Mucosa of stomach (tissue), 1 donor: ENCODE results near the gene CPTP.

Source experiments
- H3K27me3 ChIP-seq: one replicate; pipeline ENCODE4 v1.7.0; 2013; ENCODE audit warnings: mild to moderate bottlenecking, low read length; ENCODE audit not compliant: control insufficient read depth, insufficient read depth
- H3K36me3 ChIP-seq: one replicate; pipeline ENCODE4 v1.7.0; 2013; ENCODE audit warnings: low read length; ENCODE audit not compliant: control insufficient read depth, insufficient read depth
- H3K4me1 ChIP-seq: one replicate; pipeline ENCODE4 v1.7.0; 2013; ENCODE audit warnings: mild to moderate bottlenecking, low read length; ENCODE audit not compliant: control insufficient read depth, insufficient read depth
- H3K4me3 ChIP-seq: one replicate; pipeline ENCODE4 v1.7.0; 2013; ENCODE audit warnings: low read length
- H3K9ac ChIP-seq: one replicate; pipeline ENCODE4 v1.7.0; 2013; ENCODE audit warnings: mild to moderate bottlenecking, low read length, moderate library complexity
- H3K9me3 ChIP-seq: one replicate; pipeline ENCODE4 v1.7.0; 2013; ENCODE audit warnings: mild to moderate bottlenecking, low read length, moderate library complexity; ENCODE audit not compliant: control insufficient read depth
- donor health status: Pancreatic carcinoma.

CPTP gene

DNA sequence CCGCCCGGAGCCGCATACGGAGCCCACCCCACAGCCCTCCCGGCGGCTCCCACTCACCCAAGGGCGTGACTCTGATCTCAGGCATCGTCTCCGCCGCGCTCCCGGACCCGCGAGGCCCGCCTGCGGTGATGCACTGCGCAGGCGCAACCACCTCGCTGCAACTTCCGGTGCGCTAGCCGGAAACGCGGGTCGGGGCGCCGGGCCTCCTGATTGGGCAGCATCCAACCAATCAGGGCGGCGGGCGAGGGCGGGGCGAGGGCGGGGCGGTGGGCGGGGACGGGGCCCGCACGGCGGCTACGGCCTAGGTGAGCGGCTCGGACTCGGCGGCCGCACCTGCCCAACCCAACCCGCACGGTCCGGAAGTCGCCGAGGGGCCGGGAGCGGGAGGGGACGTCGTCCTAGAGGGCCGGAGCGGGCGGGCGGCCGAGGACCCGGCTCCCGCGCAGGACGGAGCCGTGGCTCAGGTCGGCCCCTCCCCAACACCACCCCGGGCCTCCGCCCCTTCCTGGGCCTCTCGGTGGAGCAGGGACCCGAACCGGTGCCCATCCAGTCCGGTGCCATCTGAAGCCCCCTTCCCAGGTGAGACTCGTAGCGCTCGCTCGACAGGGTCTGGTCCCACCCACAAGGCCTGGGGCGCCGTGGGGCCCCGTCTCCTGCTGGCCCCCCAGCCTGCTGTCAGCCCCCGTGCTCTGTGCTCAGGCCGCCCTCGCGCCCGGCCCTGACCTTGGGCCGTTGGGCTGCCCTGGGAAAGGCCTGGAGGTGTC, at the start of gene CPTP, which contains the start of gene INTS11:
Gene CPTP, plus strand, starts transcription at position 279 of the 764 bp plus-strand sequence. CDS start 2,109 bp downstream, outside the sequence.
Gene INTS11, minus strand, starts transcription at position 137 of the 764 bp plus-strand sequence. Its CDS starts 52 bp downstream, at position 85.
- H3K27me3 ChIP-seq, result no peaks in the 10 kb centered on the region
- peak within 1 kb of the TSS; percentile 71 for H3K4me3 ChIP-seq
- peaks cover 31% of the 10 kb centered on the region for H3K4me1 ChIP-seq
- H3K36me3 ChIP-seq, result no peaks in the 10 kb centered on the region
- peak within 1 kb of the TSS; percentile 84 for H3K9ac ChIP-seq
- H3K9me3 ChIP-seq, result no peaks in the 10 kb centered on the region

DNA sequence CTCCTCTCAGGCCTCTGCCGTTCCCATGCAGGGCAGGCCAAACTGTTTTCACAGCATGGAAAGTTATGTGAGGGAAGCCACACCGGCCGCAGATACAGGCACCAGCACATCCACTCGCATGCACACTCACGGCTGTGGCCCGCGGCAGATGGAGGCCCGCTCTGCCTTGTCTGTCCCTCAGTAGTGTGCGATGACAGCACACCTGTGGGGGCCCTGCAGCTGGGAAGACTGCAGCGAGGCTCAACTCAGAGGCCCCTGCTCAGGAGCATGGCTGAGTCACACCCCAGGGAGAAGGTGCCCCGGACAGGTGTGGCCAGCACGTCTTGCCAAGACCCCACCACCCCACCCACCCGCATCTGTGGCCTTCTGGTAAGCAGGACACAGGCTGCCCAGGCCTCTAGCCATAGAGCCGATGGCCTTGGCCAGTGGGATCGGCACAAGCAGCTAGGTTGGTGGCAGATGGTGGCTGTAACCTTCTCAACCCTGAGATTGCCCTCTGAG, 49.6 kb upstream of the CPTP start:
- no peaks in the 10 kb centered on the region for H3K27me3 ChIP-seq
- H3K4me3 ChIP-seq, result no peak overlapping the region
- H3K9ac ChIP-seq, result no peak overlapping the region
- H3K9me3 ChIP-seq, result no peaks in the 10 kb centered on the region
- H3K36me3 ChIP-seq, result no peaks in the 10 kb centered on the region
- H3K4me1 ChIP-seq, result peaks cover 31% of the 10 kb centered on the region

GRCh38 chr1:1275836-1276235, 48.8 kb upstream of the CPTP start:
- H3K4me3 ChIP-seq, result no peak overlapping the region
- no peaks in the 10 kb centered on the region for H3K27me3 ChIP-seq
- H3K36me3 ChIP-seq, result no peaks in the 10 kb centered on the region
- peaks cover 23% of the 10 kb centered on the region for H3K4me1 ChIP-seq
- no peak overlapping the region for H3K9ac ChIP-seq
- no peaks in the 10 kb centered on the region for H3K9me3 ChIP-seq

GRCh38 chr1:1278620-1279019, 46.0 kb upstream of the CPTP start:
- no peak overlapping the region for H3K9ac ChIP-seq
- H3K27me3 ChIP-seq, result no peaks in the 10 kb centered on the region
- H3K4me3 ChIP-seq, result no peak overlapping the region
- no peaks in the 10 kb centered on the region for H3K36me3 ChIP-seq
- H3K9me3 ChIP-seq, result no peaks in the 10 kb centered on the region
- H3K4me1 ChIP-seq, result peaks cover 31% of the 10 kb centered on the region

GRCh38 chr1:1279028-1279427, 45.6 kb upstream of the CPTP start:
- Histone ChIP-seq H3K9ac (no peak overlapping the region), H3K4me3 (no peak overlapping the region), H3K4me1 (peaks cover 33% of the 10 kb centered on the region), H3K36me3 (no peaks in the 10 kb centered on the region), H3K27me3 (no peaks in the 10 kb centered on the region), H3K9me3 (no peaks in the 10 kb centered on the region)

DNA sequence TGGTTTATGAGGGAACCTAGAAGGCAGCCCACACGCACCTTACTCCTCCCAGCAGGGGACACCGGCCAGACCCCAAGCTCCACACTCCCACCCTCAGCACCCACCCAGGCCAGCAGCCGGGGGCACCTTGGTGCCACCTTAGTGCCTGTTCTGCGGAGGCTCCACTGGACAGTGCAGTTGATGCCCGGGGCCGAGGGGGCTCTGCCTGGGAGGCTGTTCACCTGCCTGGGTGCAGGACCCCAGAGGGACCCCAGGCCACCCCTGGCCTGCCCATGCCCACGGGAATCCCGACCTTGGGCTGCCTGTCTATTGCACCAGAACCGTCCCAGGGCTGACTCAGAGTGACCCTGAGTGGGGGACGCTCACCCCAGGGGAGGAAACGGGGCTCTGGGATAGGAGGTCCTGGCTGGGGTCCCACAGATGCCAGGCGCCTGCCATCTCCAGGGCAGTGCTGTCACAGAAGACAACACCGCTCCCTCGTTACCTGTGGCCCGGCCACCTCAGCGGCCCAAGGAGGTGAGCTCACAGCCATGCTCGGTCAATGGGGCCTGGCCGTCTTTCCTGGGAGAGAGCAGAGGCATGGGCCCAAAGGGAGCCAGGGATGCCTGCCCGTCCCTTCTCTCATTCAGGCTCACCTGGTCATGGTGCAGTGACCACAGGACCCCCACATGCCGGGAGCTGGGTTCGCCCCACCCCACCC, 43.7 kb upstream of the CPTP start:
- peaks cover 5% of the 10 kb centered on the region for H3K27me3 ChIP-seq
- H3K4me3 ChIP-seq, result no peak overlapping the region
- H3K4me1 ChIP-seq, result peaks cover 32% of the 10 kb centered on the region
- H3K9ac ChIP-seq, result peak overlapping the region; percentile 13
- H3K9me3 ChIP-seq, result no peaks in the 10 kb centered on the region
- H3K36me3 ChIP-seq, result no peaks in the 10 kb centered on the region

- peaks cover 6% of the 10 kb centered on the region for H3K27me3 ChIP-seq
- no peak overlapping the region for H3K4me3 ChIP-seq
- peak overlapping the region; percentile 33 for H3K9ac ChIP-seq
- H3K9me3 ChIP-seq, result no peaks in the 10 kb centered on the region
- H3K36me3 ChIP-seq, result no peaks in the 10 kb centered on the region
- peaks cover 35% of the 10 kb centered on the region for H3K4me1 ChIP-seq
Observed at GRCh38 chr1:1281533-1282321, 42.9 kb upstream of the CPTP start.

- Histone ChIP-seq H3K4me3 (no peak overlapping the region), H3K9ac (no peak overlapping the region), H3K27me3 (peaks cover 13% of the 10 kb centered on the region), H3K9me3 (no peaks in the 10 kb centered on the region), H3K4me1 (peaks cover 35% of the 10 kb centered on the region), H3K36me3 (no peaks in the 10 kb centered on the region)
Observed at GRCh38 chr1:1282998-1283397, 41.6 kb upstream of the CPTP start.

DNA sequence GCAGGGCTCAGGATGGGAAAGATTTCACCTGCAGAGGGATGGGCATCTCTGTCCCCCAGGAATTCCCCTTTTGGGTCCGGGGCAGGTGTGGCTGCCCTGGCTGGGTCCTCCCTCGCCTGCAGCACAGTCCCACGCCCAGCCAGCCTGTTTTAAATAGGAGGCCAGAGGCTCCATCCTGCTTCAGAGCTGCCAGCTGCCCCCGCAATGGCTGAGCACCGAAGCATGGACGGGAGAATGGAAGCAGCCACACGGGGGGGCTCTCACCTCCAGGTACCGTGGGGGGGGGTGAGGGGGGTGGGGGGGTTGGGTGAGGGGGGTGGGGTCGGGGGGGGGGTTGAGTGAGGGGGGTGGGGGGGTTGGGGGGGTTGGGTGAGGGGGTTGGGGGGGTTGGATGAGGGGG, 40.8 kb upstream of the CPTP start:
- H3K4me3 ChIP-seq, result no peak overlapping the region

GRCh38 chr1:1284221-1285101, 40.1 kb upstream of the CPTP start:
- H3K9ac ChIP-seq, result no peak overlapping the region
- no peak overlapping the region for H3K4me3 ChIP-seq
- no peaks in the 10 kb centered on the region for H3K9me3 ChIP-seq
- peaks cover 13% of the 10 kb centered on the region for H3K27me3 ChIP-seq
- peaks cover 35% of the 10 kb centered on the region for H3K4me1 ChIP-seq
- H3K36me3 ChIP-seq, result no peaks in the 10 kb centered on the region

More for the DNA sequence above, 40.8 kb upstream of the CPTP start:
- H3K9me3 ChIP-seq, result no peaks in the 10 kb centered on the region
- H3K4me1 ChIP-seq, result peaks cover 35% of the 10 kb centered on the region
- peaks cover 13% of the 10 kb centered on the region for H3K27me3 ChIP-seq
- no peaks in the 10 kb centered on the region for H3K36me3 ChIP-seq
- H3K9ac ChIP-seq, result no peak overlapping the region

DNA sequence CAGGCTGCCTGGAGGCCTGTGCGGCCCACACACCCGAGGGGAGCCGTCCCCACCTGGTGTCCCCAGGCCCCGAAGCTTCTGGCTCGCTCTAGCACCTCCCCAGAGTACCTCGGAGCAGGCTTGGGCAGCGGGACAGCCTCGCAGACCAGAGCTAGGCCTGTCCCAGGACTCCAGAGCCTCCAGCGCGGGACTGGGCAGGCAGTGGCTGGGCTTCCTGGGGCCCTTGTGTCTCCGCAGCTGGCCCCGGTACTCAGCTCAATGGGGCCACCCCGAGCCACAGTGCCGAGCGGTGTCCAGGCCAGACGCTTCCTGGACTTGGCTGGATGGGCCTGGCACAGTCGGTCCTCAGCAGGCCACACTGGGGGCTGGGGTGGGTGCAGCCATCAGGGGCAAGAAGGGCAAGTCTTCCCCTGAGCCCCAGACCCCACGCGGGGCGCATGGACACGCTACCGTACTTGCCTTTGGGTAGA, 39.5 kb upstream of the CPTP start:
- H3K9me3 ChIP-seq, result no peaks in the 10 kb centered on the region
- peaks cover 35% of the 10 kb centered on the region for H3K4me1 ChIP-seq
- no peak overlapping the region for H3K9ac ChIP-seq
- H3K36me3 ChIP-seq, result no peaks in the 10 kb centered on the region
- H3K4me3 ChIP-seq, result no peak overlapping the region
- peaks cover 13% of the 10 kb centered on the region for H3K27me3 ChIP-seq
